PC-3 (cell line): ENCODE results near the gene GALNT10.

Experiments
- CTCF ChIP-seq: fragments of 300-600 bp; sonication (generic); conservative IDR thresholded peaks from 2 replicates; pipeline ENCODE4 v1.5.1; 2017; ENCODE audit warnings: antibody characterized with exemption, low read depth, mild to moderate bottlenecking, low read length
- EZH2 ChIP-seq: fragments of 300-600 bp; sonication (generic); IDR thresholded peaks from one replicate; pipeline ENCODE4 v1.6.1; 2017; ENCODE audit warnings: antibody characterized with exemption, mild to moderate bottlenecking, low read length; ENCODE audit not compliant: unreplicated experiment

- TF ChIP-seq CTCF (no peak), EZH2 (no peak)
Observed at GRCh38 chr5:154228696-154229095, 38.2 kb downstream of the GALNT10 start.
